Brain microvascular endothelial cell (primary cell): ENCODE measurements around the gene PRKACB.

ENCODE experiments used
- DNase-seq: peaks from one replicate; pipeline ENCODE4 v3.0.0-alpha.2; 2020
- H3K27ac ChIP-seq: fragments of 250-450 bp; sonication (Bioruptor Pico); 2 replicates; pipeline ENCODE4 v1.5.1; 2020; ENCODE audit warnings: mild to moderate bottlenecking, moderate library complexity
- H3K27me3 ChIP-seq: fragments of 250-450 bp; sonication (Bioruptor Pico); replicated peaks from 2 replicates; pipeline ENCODE4 v1.5.1; 2020; ENCODE audit warnings: mild to moderate bottlenecking
- H3K36me3 ChIP-seq: fragments of 250-450 bp; sonication (Bioruptor Pico); replicated peaks from 2 replicates; pipeline ENCODE4 v1.5.1; 2020; ENCODE audit warnings: mild to moderate bottlenecking
- H3K4me3 ChIP-seq: 2 replicates; pipeline ENCODE4 v1.5.1; 2011; ENCODE audit warnings: low read depth, mild to moderate bottlenecking, control low read depth, low read length, moderate library complexity
- in situ Hi-C: cut with HindIII; loops from 2 replicates; pipeline ENCODE4 v1.10.0; 2017; ENCODE audit warnings: low sequenced_read_pairs, low pct_ligation_motif_present
- TF ChIP-seq, protein P1 (sequence below): IDR thresholded peaks from 2 replicates; pipeline ENCODE4 v1.5.1; 2011; ENCODE audit warnings: low read depth, mild to moderate bottlenecking, moderate library complexity, low read length, control low read depth, inconsistent platforms; ENCODE audit errors: missing control alignments

PRKACB gene

DNA sequence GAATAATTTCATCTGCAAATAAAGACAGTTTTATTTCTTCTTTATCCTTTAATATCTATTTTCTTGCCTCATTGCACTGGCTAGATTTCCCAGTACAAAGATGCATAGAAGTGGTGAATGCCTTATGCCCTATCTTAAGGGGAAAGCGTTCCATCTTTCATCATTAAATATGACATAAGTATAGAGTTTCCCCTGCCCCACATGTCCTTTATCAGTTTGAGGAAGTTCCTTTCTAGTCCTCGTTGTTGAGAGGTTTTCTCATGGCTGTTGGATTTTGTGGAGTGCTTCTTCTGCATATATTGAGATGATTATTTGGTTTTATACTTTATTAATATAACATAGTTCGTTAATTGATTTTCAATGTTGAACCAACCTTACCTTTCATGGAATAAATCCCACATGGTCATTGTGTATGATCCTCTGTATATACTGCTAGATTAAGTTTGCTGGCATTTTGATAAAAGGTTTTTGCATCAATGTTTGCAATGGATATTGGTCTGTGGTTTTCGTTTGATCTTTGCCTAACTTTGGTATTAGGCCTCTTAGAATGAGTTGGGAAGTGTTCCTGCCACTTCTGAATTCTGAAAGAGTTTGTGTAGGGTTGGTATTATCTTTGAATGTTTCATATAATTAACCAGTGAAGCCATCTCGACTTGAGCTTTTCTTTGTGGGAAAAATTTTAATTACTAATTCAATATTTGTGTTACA is 15.6 kb downstream of the PRKACB start:
- no peak overlapping the region for H3K4me3 ChIP-seq
- TF ChIP-seq, protein P1, sequence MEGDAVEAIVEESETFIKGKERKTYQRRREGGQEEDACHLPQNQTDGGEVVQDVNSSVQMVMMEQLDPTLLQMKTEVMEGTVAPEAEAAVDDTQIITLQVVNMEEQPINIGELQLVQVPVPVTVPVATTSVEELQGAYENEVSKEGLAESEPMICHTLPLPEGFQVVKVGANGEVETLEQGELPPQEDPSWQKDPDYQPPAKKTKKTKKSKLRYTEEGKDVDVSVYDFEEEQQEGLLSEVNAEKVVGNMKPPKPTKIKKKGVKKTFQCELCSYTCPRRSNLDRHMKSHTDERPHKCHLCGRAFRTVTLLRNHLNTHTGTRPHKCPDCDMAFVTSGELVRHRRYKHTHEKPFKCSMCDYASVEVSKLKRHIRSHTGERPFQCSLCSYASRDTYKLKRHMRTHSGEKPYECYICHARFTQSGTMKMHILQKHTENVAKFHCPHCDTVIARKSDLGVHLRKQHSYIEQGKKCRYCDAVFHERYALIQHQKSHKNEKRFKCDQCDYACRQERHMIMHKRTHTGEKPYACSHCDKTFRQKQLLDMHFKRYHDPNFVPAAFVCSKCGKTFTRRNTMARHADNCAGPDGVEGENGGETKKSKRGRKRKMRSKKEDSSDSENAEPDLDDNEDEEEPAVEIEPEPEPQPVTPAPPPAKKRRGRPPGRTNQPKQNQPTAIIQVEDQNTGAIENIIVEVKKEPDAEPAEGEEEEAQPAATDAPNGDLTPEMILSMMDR = no peak
- no peak overlapping the region for H3K27ac ChIP-seq
- H3K27me3 ChIP-seq = no peaks in the 10 kb centered on the region
- H3K36me3 ChIP-seq = no peaks in the 10 kb centered on the region
- DNase-seq = no peak
- in situ Hi-C loops = loop anchor here (25.0 kb wide), 1 partner anchor 453 kb away; no protein-coding TSS in a partner anchor

DNA sequence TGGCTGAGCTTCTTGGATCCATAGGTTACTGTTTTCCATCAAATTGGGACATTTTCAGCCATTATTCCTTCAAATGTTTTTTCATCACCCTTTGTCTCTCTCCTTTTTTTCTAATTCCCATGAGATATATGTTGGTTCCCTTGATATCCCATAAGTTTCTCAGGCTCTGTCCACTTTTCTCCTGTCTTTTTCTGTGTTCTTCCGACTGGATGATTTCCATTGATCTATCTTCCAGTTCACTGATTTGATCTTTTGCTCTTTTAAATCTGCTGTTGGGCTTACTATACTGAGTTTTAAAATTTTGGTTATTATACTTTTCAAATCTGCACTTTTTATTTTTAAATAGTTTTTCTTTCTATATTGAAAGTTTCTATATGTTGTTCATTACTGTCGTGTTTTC is 18.2 kb downstream of the PRKACB start:
- TF ChIP-seq, protein P1 = no peak
- in situ Hi-C loops = loop anchor here (25.0 kb wide), 1 partner anchor 450 kb away; no protein-coding TSS in a partner anchor
- no peaks in the 10 kb centered on the region for H3K27me3 ChIP-seq
- no peak overlapping the region for H3K4me3 ChIP-seq
- no peak for DNase-seq
- H3K27ac ChIP-seq = no peak overlapping the region
- H3K36me3 ChIP-seq = no peaks in the 10 kb centered on the region

DNA sequence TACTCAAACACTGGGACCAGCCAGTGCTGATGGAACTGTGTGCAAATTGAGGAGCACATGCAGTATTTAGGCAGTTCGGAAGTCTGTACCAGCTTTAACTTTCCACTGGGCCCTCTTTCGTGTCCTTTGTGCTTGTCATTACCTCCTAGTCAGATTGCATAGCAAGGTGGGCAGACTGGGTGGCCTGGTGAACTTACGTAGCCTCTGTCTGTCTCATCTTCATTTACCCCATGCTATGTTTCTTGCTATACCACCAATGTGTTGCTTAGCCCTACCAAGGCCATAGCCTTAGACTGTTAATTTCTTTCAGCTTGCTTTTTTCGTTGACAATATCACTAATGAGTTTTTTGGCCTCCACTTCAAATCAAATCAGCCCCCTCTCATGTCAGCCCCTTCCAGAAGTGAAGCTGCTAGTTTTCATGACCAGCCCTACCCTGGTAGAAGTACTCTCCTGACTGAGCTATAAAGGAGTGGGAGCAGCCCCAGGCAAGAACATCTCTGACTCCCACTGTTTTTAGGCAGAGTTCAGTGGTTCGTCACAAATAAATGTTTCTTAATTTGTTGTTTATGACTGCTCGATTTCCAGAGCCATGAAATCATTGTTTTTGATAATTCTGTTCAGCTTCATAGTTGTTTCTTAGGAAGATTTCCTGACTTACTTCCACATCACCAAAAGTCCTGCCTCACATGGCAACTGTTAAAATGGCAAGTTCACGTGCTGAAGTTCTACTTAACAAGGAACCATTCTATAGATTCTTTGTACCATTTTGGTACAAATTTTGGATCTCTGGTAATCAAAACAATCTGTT is 19.3 kb downstream of the PRKACB start:
- in situ Hi-C loops = loop anchor here (25.0 kb wide), 1 partner anchor 449 kb away; no protein-coding TSS in a partner anchor
- TF ChIP-seq, protein P1 = no peak
- no peak for DNase-seq
- H3K36me3 ChIP-seq = no peaks in the 10 kb centered on the region
- H3K27me3 ChIP-seq = no peaks in the 10 kb centered on the region
- no peak overlapping the region for H3K4me3 ChIP-seq
- H3K27ac ChIP-seq = no peak overlapping the region

DNA sequence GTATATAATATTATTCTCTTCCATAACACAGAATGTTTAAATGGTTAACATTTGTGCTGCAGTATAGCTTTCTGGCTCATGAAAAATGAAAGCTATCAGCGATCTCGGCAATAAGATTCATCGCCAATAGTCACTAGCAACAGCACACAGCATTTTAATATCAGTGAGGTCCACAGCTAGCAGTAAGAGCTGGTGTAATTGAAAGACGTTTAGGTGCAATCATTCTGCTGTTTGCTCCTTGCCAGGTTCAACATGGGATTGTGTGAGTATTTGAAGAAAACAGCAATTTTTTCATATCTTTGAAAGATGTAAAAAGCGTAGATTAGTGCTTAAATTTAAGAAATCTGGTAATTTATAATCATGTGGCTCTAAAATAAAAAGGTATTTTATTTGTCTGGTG is 20.1 kb downstream of the PRKACB start:
- no peak overlapping the region for H3K4me3 ChIP-seq
- in situ Hi-C loops = loop anchor here (25.0 kb wide), 1 partner anchor 448 kb away; no protein-coding TSS in a partner anchor

DNA sequence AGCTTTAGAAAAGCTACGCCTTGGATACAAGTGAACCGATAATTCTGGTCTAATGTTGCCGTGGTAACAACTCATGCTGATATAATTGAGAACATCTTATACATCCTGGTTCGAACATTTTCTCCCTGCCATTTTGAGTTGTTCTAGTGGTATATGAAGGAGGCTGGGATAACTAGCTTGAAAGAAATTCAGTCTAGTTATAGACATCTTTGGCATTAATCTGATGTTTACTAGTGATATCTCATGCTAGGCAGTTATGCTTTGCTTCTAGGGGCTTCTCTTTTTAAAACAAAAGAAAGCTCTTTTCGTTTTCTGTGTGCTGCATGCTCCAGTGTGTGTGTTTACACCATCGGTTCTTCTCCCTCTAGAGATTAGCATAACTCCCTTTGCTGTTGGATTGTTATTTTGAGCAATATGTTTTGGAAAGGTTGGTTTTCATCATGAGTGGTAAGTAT is 20.5 kb downstream of the PRKACB start:
- no peak for DNase-seq
- Histone ChIP-seq H3K27ac (no peak overlapping the region), H3K36me3 (no peaks in the 10 kb centered on the region), H3K27me3 (no peaks in the 10 kb centered on the region), H3K4me3 (no peak overlapping the region)
- in situ Hi-C loops = loop anchor here (25.0 kb wide), 1 partner anchor 448 kb away; no protein-coding TSS in a partner anchor
- TF ChIP-seq, protein P1 = no peak

More for the DNA sequence above, 20.1 kb downstream of the PRKACB start:
- TF ChIP-seq, protein P1 = no peak
- H3K27me3 ChIP-seq = no peaks in the 10 kb centered on the region
- no peak for DNase-seq
- H3K27ac ChIP-seq = no peak overlapping the region
- no peaks in the 10 kb centered on the region for H3K36me3 ChIP-seq
